Calu3 (cell line): ENCODE results near the gene PBX3. TPM values are rescaled to one million over a fixed set of nuclear protein-coding genes. Genes with fewer than 3 reads are reported as not detected.

Source experiments
- BruUV-seq: library from RNA; stranded (reverse); fragments of 400-500 nt; replicated peaks from 2 replicates; lab custom pipeline; 2021; lab: Mats Ljungman, UMichigan
- CTCF ChIA-PET: fragments of 300-600 bp; sonication (Branson Sonifier 250); formaldehyde crosslinking; loops from one replicate; lab custom pipeline; 2022; ENCODE audit warnings: antibody characterized with exemption; lab: Charles Lee
- DNase-seq: peaks from one replicate; pipeline ENCODE4 v3.0.0; 2022
- H3K27ac Mint-ChIP-seq: one replicate; pipeline ENCODE4 v1.8.0; 2022; ENCODE audit warnings: mixed read lengths; ENCODE audit not compliant: unreplicated experiment
- H3K27me3 Mint-ChIP-seq: one replicate; pipeline ENCODE4 v1.8.0; 2022; ENCODE audit warnings: mixed read lengths; ENCODE audit not compliant: unreplicated experiment
- H3K36me3 Mint-ChIP-seq: one replicate; pipeline ENCODE4 v1.8.0; 2022; ENCODE audit warnings: mild to moderate bottlenecking, moderate library complexity, mixed read lengths; ENCODE audit not compliant: insufficient read depth, unreplicated experiment
- H3K4me1 Mint-ChIP-seq: one replicate; pipeline ENCODE4 v1.8.0; 2022; ENCODE audit warnings: mild to moderate bottlenecking, low read depth, mixed read lengths; ENCODE audit not compliant: unreplicated experiment
- H3K4me3 Mint-ChIP-seq: one replicate; pipeline ENCODE4 v1.8.0; 2022; ENCODE audit warnings: mild to moderate bottlenecking, low read depth, moderate library complexity, mixed read lengths; ENCODE audit not compliant: unreplicated experiment
- H3K9me3 Mint-ChIP-seq: one replicate; pipeline ENCODE4 v1.8.0; 2022; ENCODE audit warnings: low read depth, mixed read lengths; ENCODE audit not compliant: unreplicated experiment
- CTCF ChIP-seq: fragments of 200-600 bp; IDR thresholded peaks from one replicate; pipeline ENCODE4 v1.8.0; 2022; ENCODE audit warnings: antibody characterized with exemption; ENCODE audit not compliant: unreplicated experiment
- intact Hi-C: fragments of 100-400 bp; cut with micrococcal nuclease; formaldehyde crosslinking; loops from one replicate; pipeline ENCODE4 v1.10.0; 2022; ENCODE audit not compliant: unreplicated experiment
- total RNA-seq: library from RNA; stranded (reverse); gene quantifications from 2 replicates; pipeline ENCODE4 v1.2.3, GENCODE V29; 2022

Gene PBX3
- total RNA-seq, 1 experiment from 2014 or later: 8.0 TPM

- no peak for TF ChIP-seq CTCF
- Mint-ChIP-seq H3K4me1 (no peaks in the 10 kb centered on the region), H3K27me3 (no peaks in the 10 kb centered on the region), H3K9me3 (no peaks in the 10 kb centered on the region), H3K36me3 (peaks cover 7% of the 10 kb centered on the region), H3K4me3 (no peak overlapping the region), H3K27ac (no peak overlapping the region)
- CTCF ChIA-PET: no interaction called here
- DNase-seq: no peak
- BruUV-seq: no TSS peak
- intact Hi-C loops: no loop called here
These were observed 5.0 kb downstream of the PBX3 start for GRCh38 chr9:125752070-125752628.

- DNase-seq: no peak
- no peak for TF ChIP-seq CTCF
- Mint-ChIP-seq H3K4me1 (no peaks in the 10 kb centered on the region), H3K27ac (no peak overlapping the region), H3K36me3 (no peaks in the 10 kb centered on the region), H3K4me3 (no peak overlapping the region), H3K9me3 (no peaks in the 10 kb centered on the region), H3K27me3 (no peaks in the 10 kb centered on the region)
- intact Hi-C loops: no loop called here
- CTCF ChIA-PET: no interaction called here
- no TSS peak for BruUV-seq
These were observed 6.9 kb downstream of the PBX3 start for GRCh38 chr9:125754096-125754495.

- no peaks in the 10 kb centered on the region for H3K36me3 Mint-ChIP-seq
These were observed 8.2 kb downstream of the PBX3 start for GRCh38 chr9:125755340-125755739.

GRCh38 chr9:125756518-125756917 lies 9.3 kb downstream of the PBX3 start:
- DNase-seq: no peak
- BruUV-seq: no TSS peak
- Mint-ChIP-seq H3K27me3 (no peaks in the 10 kb centered on the region), H3K4me3 (no peak overlapping the region), H3K9me3 (no peaks in the 10 kb centered on the region), H3K36me3 (no peaks in the 10 kb centered on the region), H3K4me1 (no peaks in the 10 kb centered on the region), H3K27ac (no peak overlapping the region)
- CTCF ChIA-PET: no interaction called here
- no peak for TF ChIP-seq CTCF
- intact Hi-C loops: no loop called here

More at GRCh38 chr9:125755340-125755739, 8.2 kb downstream of the PBX3 start:
- Mint-ChIP-seq H3K4me3 (no peak overlapping the region), H3K27ac (no peak overlapping the region), H3K4me1 (no peaks in the 10 kb centered on the region), H3K9me3 (no peaks in the 10 kb centered on the region), H3K27me3 (no peaks in the 10 kb centered on the region)
- CTCF ChIA-PET: interaction anchor here (0.6 kb wide), 2 partner anchors 43 to 173 kb away, joined by 3 to 4 read pairs; no protein-coding TSS in a partner anchor
- intact Hi-C loops: no loop called here
- no peak for TF ChIP-seq CTCF
- no TSS peak for BruUV-seq
- no peak for DNase-seq
